ENCODE measurements around the gene AHRR. TPM values are rescaled to one million over a fixed set of nuclear protein-coding genes. Genes with fewer than 3 reads are reported as not detected.
A peak's percentile ranks its signal among the peaks of the same experiment; 100 is the strongest.

The AHRR gene
- total RNA-seq, 1 donor from 2014 or later = 5.1 TPM

DNA sequence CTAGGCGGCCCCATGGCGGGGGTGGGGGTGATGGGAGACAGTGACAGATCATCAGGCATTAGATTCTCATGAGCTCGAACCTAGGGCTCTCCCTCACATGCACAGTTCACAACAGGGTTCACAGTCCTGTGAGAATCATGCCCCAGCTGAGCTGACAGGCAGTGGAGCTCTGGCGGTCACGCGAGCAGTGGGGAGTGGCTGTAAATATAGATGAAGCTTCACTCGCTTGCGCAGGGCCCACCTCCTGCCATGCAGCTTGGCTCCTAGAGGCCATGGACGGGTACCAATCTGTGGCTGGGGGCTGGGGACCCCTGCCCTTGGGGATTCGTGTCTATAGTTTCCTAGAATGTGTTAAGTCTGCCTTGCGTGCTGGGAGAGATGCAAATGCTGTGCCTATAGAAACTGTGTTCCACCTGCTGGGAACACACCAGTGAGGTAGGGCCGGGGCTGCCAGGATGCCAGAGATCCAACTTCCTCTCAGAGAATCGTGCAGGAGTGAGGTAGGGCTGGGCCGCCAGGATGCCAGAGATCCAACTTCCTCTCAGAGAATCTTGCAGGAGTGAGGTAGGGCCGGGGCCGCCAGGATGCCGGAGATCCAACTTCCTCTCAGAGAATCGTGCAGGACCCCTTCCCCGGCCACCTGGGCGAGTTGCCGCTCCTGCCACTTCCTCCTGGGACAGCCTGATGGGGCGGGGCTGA is 107.4 kb downstream of the AHRR start:
- ATAC-seq = no peak

GRCh38 chr5:429453-430188 is 108.1 kb downstream of the AHRR start:
- intact Hi-C loops (cut with DNase I) = no loop called here
- DNase-seq (ENCODE audit: low spot score) (peak; percentile 72), ATAC-seq (peak; percentile 77)

More for the DNA sequence above, 107.4 kb downstream of the AHRR start:
- intact Hi-C loops (cut with DNase I) = no loop called here
- DNase-seq (ENCODE audit: low spot score) = peak; percentile 41

DNA sequence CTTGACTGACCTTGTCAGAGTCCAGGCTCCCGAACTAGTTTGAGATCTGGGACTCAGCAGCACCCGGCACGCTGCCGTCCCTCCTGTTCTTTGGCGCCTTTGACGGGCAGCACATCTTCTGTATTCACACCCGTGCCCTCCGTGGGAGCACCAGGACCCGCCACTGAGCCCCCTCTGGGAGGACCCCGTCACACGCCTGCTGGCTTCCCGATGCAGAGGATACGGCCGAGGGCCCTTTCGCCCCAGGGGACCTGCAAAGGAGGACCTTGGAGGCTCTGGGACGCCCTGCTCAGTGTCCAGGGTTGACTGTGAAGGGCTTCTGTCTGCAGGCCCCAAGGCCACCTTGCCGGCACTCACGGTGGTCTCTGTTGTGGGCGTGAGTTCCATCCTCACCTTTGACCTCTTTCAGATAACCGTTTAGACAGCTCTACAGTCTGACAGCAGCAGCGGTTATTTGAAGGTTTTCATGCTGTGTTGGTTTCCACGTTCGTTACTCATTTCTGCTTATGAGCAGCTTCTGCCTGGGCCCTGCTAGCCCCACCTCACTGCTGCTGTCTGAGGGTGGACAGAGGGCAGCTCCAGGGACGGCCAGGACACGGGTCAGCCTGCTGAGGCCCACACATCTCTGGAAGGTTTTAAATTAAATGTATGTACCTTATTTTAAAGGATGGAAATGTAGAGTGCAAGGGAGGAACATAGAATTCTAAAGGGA is 108.9 kb downstream of the AHRR start:
- DNase-seq (ENCODE audit: low spot score) (peak; percentile 60), ATAC-seq (no peak)
- intact Hi-C loops (cut with DNase I) = no loop called here

DNA sequence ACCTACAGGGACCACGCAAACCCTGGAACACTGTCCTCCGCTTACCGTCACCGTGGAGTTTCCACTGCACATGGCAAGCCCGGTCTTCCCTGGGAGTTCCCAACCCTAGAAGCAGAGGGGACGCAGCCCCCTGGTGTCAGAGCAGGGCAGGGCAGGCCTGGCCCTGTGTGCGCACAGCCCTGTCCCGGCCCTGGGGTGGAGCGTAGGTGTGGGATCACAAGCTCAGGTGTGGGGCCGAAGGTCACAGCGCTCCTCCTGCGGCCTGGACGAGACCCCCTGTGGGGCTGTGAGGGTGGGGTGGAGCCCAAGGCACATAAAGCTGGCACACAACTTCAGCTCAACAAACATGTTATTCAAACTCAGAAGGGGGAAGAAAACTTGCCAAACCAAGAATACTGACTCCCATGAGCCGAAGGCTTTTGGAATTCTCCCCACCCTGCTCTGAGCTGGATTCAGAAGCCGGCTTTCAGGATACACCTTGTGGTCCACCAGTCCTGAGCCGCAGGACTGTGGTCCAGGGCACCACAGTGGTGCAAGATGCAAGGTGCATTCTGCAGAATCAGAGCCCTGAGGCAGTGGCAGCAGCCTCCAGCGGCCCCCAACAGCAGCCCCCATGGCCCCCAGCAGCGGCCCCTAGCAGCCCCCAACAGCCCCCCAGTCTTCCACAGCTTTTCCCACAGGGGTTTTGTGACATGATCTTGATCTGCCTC is 109.6 kb downstream of the AHRR start:
- DNase-seq (ENCODE audit: low spot score) (peak; percentile 66), ATAC-seq (peak; percentile 47)
- intact Hi-C loops (cut with DNase I) = no loop called here

DNA sequence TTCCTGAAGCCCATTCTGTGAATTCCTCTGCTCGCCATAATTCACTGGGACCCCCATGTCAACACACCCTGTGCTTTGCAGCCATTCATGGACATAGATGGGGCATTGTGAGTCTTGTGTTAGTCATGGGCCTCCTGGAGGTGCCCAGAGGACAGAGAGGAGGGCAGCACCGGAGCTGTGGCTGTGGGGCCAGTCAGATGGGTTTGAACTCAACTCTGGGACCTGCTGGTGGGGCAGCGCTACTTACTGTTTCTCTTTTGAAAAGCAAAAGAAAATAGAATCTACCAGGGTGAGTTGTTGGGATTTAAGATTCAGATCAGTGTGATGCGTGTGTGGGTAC is 110.2 kb downstream of the AHRR start:
- intact Hi-C loops (cut with DNase I) = no loop called here
- DNase-seq (ENCODE audit: low spot score) = no peak
- ATAC-seq = no peak

DNA sequence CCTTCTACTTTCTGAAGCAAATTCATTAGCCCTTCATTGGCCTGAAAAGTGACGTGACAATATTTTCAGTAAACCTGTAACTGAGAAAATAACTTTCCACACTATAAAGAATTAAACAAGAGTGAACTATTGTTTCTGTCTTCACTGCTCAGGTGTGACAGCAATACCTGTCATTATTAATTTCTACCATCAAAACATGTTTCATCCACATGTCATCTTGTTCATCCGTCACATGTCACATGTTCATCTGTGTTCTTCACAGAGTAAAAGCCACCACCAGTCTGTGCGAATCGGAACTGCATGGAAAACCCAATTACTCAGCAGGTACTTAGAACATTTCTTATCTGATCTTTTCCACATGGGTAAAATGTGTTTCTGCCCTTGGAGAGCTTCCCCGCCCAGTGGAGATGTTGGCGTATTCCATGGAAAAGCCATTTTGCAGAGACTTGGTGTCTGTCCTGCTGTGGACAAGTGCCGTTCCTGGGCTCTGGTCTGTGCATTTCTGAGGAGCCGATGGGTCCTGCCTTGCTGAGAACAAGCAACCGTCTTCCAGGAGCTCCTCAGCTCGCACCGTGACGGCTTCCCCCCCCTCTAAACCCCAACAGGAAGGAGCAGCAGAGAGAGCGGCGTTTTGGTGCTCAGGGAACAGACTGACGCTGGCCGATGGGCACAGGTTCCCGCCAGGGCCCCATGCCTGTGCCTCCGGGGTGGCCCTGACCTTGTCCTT is 110.8 kb downstream of the AHRR start:
- intact Hi-C loops (cut with DNase I) = no loop called here
- DNase-seq (ENCODE audit: low spot score) (no peak), ATAC-seq (no peak)

- DNase-seq (ENCODE audit: low spot score) = peak; percentile 49
- ATAC-seq = no peak
- intact Hi-C loops (cut with DNase I) = no loop called here
These were observed 111.6 kb downstream of the AHRR start for GRCh38 chr5:432928-433791.

DNA sequence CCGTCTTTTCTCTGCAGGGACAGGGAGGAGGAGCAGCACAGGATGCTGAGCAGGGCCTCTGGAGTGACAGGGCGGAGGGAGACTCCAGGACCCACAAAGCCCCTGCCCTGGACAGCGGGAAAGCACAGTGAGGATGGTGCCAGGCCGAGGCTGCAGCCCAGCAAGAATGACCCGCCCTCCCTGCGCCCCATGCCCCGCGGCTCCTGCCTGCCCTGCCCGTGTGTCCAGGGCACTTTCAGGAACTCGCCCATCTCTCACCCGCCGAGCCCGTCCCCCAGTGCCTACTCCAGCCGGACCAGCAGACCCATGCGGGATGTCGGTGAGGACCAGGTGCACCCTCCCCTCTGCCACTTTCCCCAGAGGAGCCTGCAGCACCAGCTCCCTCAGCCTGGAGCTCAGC is 112.3 kb downstream of the AHRR start:
- DNase-seq (ENCODE audit: low spot score) (peak; percentile 36), ATAC-seq (no peak)
- intact Hi-C loops (cut with DNase I) = no loop called here

DNA sequence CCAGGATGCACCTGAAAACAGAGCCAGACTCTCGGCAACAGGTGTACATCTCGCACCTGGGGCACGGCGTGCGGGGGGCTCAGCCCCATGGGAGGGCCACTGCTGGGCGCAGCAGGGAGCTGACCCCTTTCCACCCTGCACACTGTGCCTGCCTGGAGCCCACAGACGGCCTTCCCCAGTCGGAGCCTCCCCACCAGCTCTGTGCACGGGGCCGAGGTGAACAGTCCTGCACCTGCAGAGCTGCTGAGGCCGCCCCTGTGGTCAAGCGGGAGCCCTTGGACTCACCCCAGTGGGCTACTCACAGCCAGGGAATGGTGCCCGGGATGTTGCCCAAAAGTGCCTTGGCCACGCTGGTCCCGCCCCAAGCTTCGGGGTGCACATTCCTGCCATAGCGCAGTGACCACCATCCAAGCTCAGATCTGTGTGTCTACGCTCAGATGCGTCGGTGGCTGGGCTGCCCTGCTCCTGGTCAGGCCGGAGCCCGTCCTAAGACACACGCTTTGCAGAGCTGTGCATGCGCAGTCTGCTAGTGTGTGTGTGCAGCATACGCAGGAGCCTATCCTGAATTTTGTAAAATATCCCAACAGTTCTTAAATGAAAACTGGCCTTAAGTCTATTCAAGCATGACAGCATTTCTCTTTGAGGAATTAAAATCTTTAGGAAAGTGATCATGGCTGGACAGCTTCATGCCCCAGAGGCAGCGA is 113.1 kb downstream of the AHRR start:
- DNase-seq (ENCODE audit: low spot score) = peak; percentile 44
- no peak for ATAC-seq
- intact Hi-C loops (cut with DNase I) = no loop called here

DNA sequence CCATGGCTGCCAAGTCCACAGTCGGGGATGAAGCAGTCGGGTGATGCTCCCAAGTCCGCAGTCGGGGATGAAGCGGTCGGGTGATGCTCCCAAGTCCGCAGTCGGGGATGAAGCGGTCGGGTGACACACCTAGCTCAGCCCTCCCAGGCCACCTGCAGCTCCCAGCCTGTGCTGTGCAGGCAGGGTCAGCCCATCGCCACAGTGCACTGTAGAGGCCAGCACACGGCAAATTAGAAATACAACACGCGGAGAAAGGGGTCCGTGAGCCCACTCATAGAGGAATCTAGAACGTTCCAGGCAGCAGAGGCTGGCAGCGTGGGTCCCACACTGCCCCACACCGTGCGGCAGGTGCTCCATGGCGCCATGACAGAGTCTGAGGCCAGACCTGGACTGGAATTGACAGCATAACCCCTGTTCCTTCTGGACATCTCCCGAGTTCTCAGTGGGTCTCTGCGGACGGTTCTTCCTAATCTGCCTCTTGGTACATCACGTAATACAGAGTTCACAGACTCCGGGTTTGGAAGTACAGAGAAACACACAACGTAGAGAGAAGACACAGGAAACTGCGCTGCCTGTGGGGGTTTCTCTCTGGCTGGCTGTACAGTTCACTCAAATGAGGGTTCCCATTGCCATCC is 113.8 kb downstream of the AHRR start:
- intact Hi-C loops (cut with DNase I) = no loop called here
- DNase-seq (ENCODE audit: low spot score) (peak; percentile 43), ATAC-seq (no peak)

GRCh38 chr5:435961-436640 is 114.6 kb downstream of the AHRR start:
- ATAC-seq (no peak), DNase-seq (ENCODE audit: low spot score) (peak; percentile 43)
- intact Hi-C loops (cut with DNase I) = no loop called here

- intact Hi-C loops (cut with DNase I) = no loop called here
- DNase-seq (ENCODE audit: low spot score) = no peak
- ATAC-seq = no peak
These were observed 115.1 kb downstream of the AHRR start for GRCh38 chr5:436641-436975.

DNA sequence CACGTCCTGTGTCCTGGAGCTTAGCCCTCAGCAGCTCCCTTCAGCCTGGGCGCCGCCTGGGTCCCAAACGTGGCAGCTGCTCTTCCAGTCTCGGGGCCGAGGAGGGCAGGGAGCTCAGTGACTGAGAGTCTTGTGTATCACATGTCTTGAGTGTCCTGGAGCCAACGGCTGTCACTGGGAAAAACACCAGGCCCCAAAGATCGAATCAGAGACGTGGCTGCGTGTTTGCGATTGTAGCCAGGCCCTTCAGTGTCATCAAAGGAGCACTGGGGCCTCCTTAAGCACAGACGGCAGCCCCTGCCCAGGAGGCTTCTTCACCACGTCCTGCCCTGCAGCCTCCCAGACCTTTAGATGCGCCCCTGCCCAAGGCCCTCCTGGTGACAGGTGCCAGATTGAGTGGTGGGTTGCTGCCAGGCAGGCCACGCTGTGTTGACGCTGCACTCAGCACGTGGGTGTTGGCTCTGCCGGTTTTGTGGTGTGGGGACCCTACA is 115.8 kb downstream of the AHRR start:
- ATAC-seq = no peak
- DNase-seq (ENCODE audit: low spot score) = peak; percentile 44
- intact Hi-C loops (cut with DNase I) = no loop called here

DNA sequence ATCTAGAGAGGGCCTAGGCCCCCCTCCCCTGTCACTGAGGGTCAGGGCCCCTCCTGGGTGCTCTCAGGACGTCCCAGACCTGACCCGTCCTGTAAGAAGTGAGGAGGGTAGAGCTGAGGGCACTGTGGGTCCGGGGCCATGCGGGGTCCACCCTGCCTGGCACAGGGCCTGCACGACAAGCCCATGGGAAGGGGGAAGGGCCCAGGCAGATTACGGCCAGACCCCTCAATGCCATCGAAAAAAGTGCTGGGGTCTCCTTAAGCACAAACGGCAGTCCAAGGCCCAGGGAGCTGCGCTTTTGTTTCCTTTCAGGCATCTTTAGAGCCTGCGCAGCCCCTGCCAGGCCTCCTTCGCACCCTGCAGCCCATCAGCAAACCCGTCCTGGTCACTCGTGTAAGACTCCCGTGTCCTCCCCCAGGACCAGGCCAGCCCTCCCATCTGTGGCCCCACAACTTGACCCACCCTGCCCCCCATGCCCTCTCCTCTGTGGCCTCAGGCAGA is 117.0 kb downstream of the AHRR start:
- intact Hi-C loops (cut with DNase I) = no loop called here
- ATAC-seq (no peak), DNase-seq (ENCODE audit: low spot score) (no peak)

DNA sequence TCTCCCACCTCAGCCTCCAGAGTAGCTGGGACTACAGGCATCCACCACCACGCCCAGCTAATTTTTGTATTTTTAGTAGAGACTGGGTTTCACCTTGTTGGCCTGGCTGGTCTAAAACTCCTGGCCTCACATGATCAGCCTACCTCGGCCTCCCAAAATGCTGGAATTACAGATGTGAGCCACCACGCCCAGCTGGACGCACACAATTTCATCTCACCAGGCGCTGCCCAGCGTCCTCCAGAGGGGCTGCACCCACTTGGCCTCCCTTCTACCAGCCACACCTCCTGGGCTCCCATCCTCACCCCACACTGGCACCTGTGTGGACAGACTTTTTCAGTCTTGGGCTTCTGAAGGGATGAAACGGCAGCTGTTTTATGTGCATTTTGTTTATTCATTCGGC is 117.7 kb downstream of the AHRR start:
- DNase-seq (ENCODE audit: low spot score) = peak; percentile 36
- intact Hi-C loops (cut with DNase I) = no loop called here
- ATAC-seq = no peak

DNA sequence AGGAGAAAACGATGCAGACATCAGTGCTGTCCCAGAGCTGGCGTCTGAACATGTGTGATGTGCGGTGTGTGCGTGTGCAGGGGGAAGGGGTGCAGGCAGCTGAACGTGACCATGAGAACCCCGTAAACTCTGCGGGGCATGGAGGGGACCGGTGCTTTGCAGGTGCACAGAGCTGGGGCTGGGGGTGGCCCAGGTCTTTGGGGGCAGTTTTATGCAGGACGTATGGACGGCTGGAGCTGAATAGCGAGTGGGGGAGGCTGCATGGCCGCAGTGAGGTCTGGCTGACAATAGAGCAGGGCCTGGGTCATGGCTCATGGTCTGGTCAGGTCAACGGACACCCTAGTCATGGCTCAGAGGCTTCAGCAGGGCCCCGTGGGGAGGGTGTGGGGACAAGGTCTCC is 118.1 kb downstream of the AHRR start:
- DNase-seq (ENCODE audit: low spot score) (peak; percentile 36), ATAC-seq (no peak)
- intact Hi-C loops (cut with DNase I) = no loop called here

All from sciatic nerve (tissue), 2 donors.